Type B pancreatic cell (in vitro differentiated cells): ENCODE results near the gene WDR44. TPM values are rescaled to one million over a fixed set of nuclear protein-coding genes. Genes with fewer than 3 reads are reported as not detected.

Experiments used
- DNase-seq: peaks from one replicate; pipeline ENCODE4 v3.0.0; 2021; ENCODE audit warnings: mixed read lengths; ENCODE audit not compliant: unreplicated experiment; ENCODE audit errors: extremely low spot score
- H3K27ac Mint-ChIP-seq: 2 replicates; pipeline ENCODE4 v1.8.0; 2021; ENCODE audit warnings: mild to moderate bottlenecking, mixed read lengths
- H3K27me3 Mint-ChIP-seq: 2 replicates; pipeline ENCODE4 v1.8.0; 2021; ENCODE audit warnings: mixed read lengths
- H3K36me3 Mint-ChIP-seq: 2 replicates; pipeline ENCODE4 v1.8.0; 2021; ENCODE audit warnings: mixed read lengths
- H3K4me1 Mint-ChIP-seq: one replicate; pipeline ENCODE4 v1.8.0; 2021; ENCODE audit warnings: mixed read lengths; ENCODE audit not compliant: unreplicated experiment
- H3K4me3 Mint-ChIP-seq: 2 replicates; pipeline ENCODE4 v1.8.0; 2021; ENCODE audit warnings: mild to moderate bottlenecking, mixed read lengths
- H3K9me3 Mint-ChIP-seq: 2 replicates; pipeline ENCODE4 v1.8.0; 2021; ENCODE audit warnings: mixed read lengths
- CTCF ChIP-seq: fragments of 200-600 bp; sonication (generic); conservative IDR thresholded peaks from 2 replicates; pipeline ENCODE4 v1.5.0; 2021; ENCODE audit warnings: antibody characterized with exemption, mild to moderate bottlenecking
- total RNA-seq: library from RNA; stranded (reverse); gene quantifications from 2 replicates; pipeline ENCODE4 v1.2.1, GENCODE V29; 2021; ENCODE audit warnings: low replicate concordance

The WDR44 gene
- total RNA-seq, 1 donor from 2014 or later, result 9.5 TPM

GRCh38 chrX:118350706-118351105 is 4.8 kb downstream of the WDR44 start:
- no peak overlapping the region for H3K27ac Mint-ChIP-seq
- no peaks in the 10 kb centered on the region for H3K27me3 Mint-ChIP-seq
- no peak for TF ChIP-seq CTCF
- H3K36me3 Mint-ChIP-seq, result no peaks in the 10 kb centered on the region
- no peak overlapping the region for H3K4me3 Mint-ChIP-seq
- DNase-seq, result no peak
- peaks cover 4% of the 10 kb centered on the region for H3K4me1 Mint-ChIP-seq
- no peaks in the 10 kb centered on the region for H3K9me3 Mint-ChIP-seq

GRCh38 chrX:118352566-118352965 is 6.7 kb downstream of the WDR44 start:
- Mint-ChIP-seq H3K27me3 (no peaks in the 10 kb centered on the region), H3K9me3 (no peaks in the 10 kb centered on the region), H3K4me1 (peaks cover 4% of the 10 kb centered on the region), H3K4me3 (no peak overlapping the region), H3K36me3 (no peaks in the 10 kb centered on the region), H3K27ac (no peak overlapping the region)
- no peak for TF ChIP-seq CTCF
- DNase-seq, result no peak

- DNase-seq, result no peak
- Mint-ChIP-seq H3K4me1 (no peaks in the 10 kb centered on the region), H3K27ac (no peak overlapping the region), H3K9me3 (no peaks in the 10 kb centered on the region), H3K27me3 (no peaks in the 10 kb centered on the region), H3K36me3 (no peaks in the 10 kb centered on the region), H3K4me3 (peak overlapping the region; percentile 56)
- no peak for TF ChIP-seq CTCF
These were observed 7.4 kb downstream of the WDR44 start for GRCh38 chrX:118353081-118353850.

- H3K27me3 Mint-ChIP-seq, result no peaks in the 10 kb centered on the region
- DNase-seq, result no peak
- no peak overlapping the region for H3K27ac Mint-ChIP-seq
- H3K4me1 Mint-ChIP-seq, result no peaks in the 10 kb centered on the region
- no peaks in the 10 kb centered on the region for H3K36me3 Mint-ChIP-seq
- no peaks in the 10 kb centered on the region for H3K9me3 Mint-ChIP-seq
- TF ChIP-seq CTCF, result no peak
- no peak overlapping the region for H3K4me3 Mint-ChIP-seq
These were observed 9.5 kb downstream of the WDR44 start for GRCh38 chrX:118355225-118355920.

- Mint-ChIP-seq H3K4me1 (no peaks in the 10 kb centered on the region), H3K27me3 (no peaks in the 10 kb centered on the region), H3K9me3 (no peaks in the 10 kb centered on the region), H3K4me3 (no peak overlapping the region), H3K27ac (no peak overlapping the region), H3K36me3 (no peaks in the 10 kb centered on the region)
- DNase-seq, result no peak
- no peak for TF ChIP-seq CTCF
These were observed 10.3 kb downstream of the WDR44 start for GRCh38 chrX:118356154-118356701.
